ENCODE measurements around the gene SORCS1.

SORCS1 gene

GRCh38 chr10:106991091-106991490 is 173.4 kb downstream of the SORCS1 start:
- no peak overlapping the region for H3K4me3 ChIP-seq (ENCODE audit: low read depth, low read length)
- TF ChIP-seq CTCF (IDR thresholded peaks at IDR 0.05; ENCODE audit: low read depth, low read length), result no peak
- no peak for DNase-seq (ENCODE audit: low read depth, low spot score)
- in situ Hi-C loops (cut with HindIII; ENCODE audit: low sequenced_read_pairs), result no loop called here

DNA sequence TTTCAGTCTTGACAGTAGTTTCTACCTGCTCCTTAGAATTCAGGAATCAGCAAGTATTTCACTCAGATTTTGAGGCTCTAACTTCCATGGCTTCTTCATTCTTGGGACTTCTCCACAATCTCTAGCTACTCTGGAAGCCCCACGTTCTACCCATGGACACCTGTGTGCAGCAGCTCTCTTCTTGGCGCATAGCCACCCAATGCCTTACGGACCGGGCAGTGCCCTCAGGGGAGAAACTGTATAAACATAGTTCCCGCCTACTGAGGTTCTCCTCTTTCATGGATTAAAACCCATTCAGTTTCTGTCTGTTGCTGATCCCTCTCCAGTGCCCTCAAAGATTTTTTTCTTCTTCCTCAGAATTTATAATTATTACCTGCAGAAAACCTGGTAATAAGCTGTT is 177.1 kb downstream of the SORCS1 start:
- H3K4me3 ChIP-seq (ENCODE audit: low read depth, low read length), result no peak overlapping the region
- in situ Hi-C loops (cut with HindIII; ENCODE audit: low sequenced_read_pairs), result no loop called here
- no peak for TF ChIP-seq CTCF (IDR thresholded peaks at IDR 0.05; ENCODE audit: low read depth, low read length)
- DNase-seq (ENCODE audit: low read depth, low spot score), result no peak

GRCh38 chr10:106982268-106982667 is 182.2 kb downstream of the SORCS1 start:
- TF ChIP-seq CTCF (IDR thresholded peaks at IDR 0.05; ENCODE audit: low read depth, low read length), result no peak
- H3K4me3 ChIP-seq (ENCODE audit: low read depth, low read length), result no peak overlapping the region
- DNase-seq (ENCODE audit: low read depth, low spot score), result no peak
- in situ Hi-C loops (cut with HindIII; ENCODE audit: low sequenced_read_pairs), result no loop called here

- in situ Hi-C loops (cut with HindIII; ENCODE audit: low sequenced_read_pairs), result no loop called here
These were observed 182.9 kb downstream of the SORCS1 start for GRCh38 chr10:106981452-106982075.

GRCh38 chr10:106980495-106981451 is 183.7 kb downstream of the SORCS1 start:
- DNase-seq (ENCODE audit: low read depth, low spot score), result no peak
- in situ Hi-C loops (cut with HindIII; ENCODE audit: low sequenced_read_pairs), result no loop called here
- no peak for TF ChIP-seq CTCF (IDR thresholded peaks at IDR 0.05; ENCODE audit: low read depth, low read length)
- H3K4me3 ChIP-seq (ENCODE audit: low read depth, low read length), result no peak overlapping the region

More at GRCh38 chr10:106981452-106982075, 182.9 kb downstream of the SORCS1 start:
- no peak for DNase-seq (ENCODE audit: low read depth, low spot score)
- no peak overlapping the region for H3K4me3 ChIP-seq (ENCODE audit: low read depth, low read length)
- TF ChIP-seq CTCF (IDR thresholded peaks at IDR 0.05; ENCODE audit: low read depth, low read length), result no peak

- in situ Hi-C loops (cut with HindIII; ENCODE audit: low sequenced_read_pairs), result no loop called here
- DNase-seq (ENCODE audit: low read depth, low spot score), result no peak
- no peak overlapping the region for H3K4me3 ChIP-seq (ENCODE audit: low read depth, low read length)
- no peak for TF ChIP-seq CTCF (IDR thresholded peaks at IDR 0.05; ENCODE audit: low read depth, low read length)
These were observed 185.8 kb downstream of the SORCS1 start for GRCh38 chr10:106978756-106979155.

Data from astrocyte of the spinal cord (primary cell).